ENCODE data around the gene TRIM10. TPM values are rescaled to one million over a fixed set of nuclear protein-coding genes. Genes with fewer than 3 reads are reported as not detected.

TRIM10 gene
- total and polyA plus RNA-seq, 10 of the 15 experiments (the other 5 are each of a cell fraction or from before 2014, with no cell fraction given), result 0.01 TPM; not detected in 9

- TF ChIP-seq, protein P1, sequence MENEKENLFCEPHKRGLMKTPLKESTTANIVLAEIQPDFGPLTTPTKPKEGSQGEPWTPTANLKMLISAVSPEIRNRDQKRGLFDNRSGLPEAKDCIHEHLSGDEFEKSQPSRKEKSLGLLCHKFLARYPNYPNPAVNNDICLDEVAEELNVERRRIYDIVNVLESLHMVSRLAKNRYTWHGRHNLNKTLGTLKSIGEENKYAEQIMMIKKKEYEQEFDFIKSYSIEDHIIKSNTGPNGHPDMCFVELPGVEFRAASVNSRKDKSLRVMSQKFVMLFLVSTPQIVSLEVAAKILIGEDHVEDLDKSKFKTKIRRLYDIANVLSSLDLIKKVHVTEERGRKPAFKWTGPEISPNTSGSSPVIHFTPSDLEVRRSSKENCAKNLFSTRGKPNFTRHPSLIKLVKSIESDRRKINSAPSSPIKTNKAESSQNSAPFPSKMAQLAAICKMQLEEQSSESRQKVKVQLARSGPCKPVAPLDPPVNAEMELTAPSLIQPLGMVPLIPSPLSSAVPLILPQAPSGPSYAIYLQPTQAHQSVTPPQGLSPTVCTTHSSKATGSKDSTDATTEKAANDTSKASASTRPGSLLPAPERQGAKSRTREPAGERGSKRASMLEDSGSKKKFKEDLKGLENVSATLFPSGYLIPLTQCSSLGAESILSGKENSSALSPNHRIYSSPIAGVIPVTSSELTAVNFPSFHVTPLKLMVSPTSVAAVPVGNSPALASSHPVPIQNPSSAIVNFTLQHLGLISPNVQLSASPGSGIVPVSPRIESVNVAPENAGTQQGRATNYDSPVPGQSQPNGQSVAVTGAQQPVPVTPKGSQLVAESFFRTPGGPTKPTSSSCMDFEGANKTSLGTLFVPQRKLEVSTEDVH (IDR thresholded peaks at IDR 0.05; ENCODE audit: low read depth, partially characterized antibody), result no peak
- TF ChIP-seq RAD21 (IDR thresholded peaks at IDR 0.05; ENCODE audit: insufficient read depth, low read depth, low read length), result no peak
- TF ChIP-seq TBL1XR1 (IDR thresholded peaks at IDR 0.05; ENCODE audit: low read depth, low read length), result no peak
- TF ChIP-seq EGR1 (IDR thresholded peaks at IDR 0.05; ENCODE audit: borderline replicate concordance in 1 of 2, low read depth in 2 of 2, low read length in 2 of 2), result no peak
- TF ChIP-seq MEF2B (IDR thresholded peaks at IDR 0.05; ENCODE audit: partially characterized antibody, poor library complexity, severe bottlenecking), result no peak
- TF ChIP-seq ZNF384 (IDR thresholded peaks at IDR 0.05; ENCODE audit: borderline replicate concordance, low read depth, low read length), result no peak
- TF ChIP-seq ZNF24 (IDR thresholded peaks at IDR 0.05), result no peak
- TF ChIP-seq HDGF (IDR thresholded peaks at IDR 0.05), result no peak
- TF ChIP-seq IRF5 (IDR thresholded peaks at IDR 0.05; ENCODE audit: borderline replicate concordance), result no peak
- no peak for TF ChIP-seq SIX5 (IDR thresholded peaks at IDR 0.05; ENCODE audit: low read depth, low read length, severe bottlenecking)
- TF ChIP-seq SMAD1 (IDR thresholded peaks at IDR 0.05; ENCODE audit: low read depth, partially characterized antibody), result no peak
- TF ChIP-seq KAT2A (conservative IDR thresholded peaks at IDR 0.05; ENCODE audit: control insufficient read depth, low read depth, low read length), result no peak
Observed at GRCh38 chr6:30152910-30153610, 8.0 kb downstream of the TRIM10 start (continued).
